Stimulated activated CD8-positive, alpha-beta memory T cell treated with anti-CD3 and anti-CD28 coated beads, Interleukin-2, amount 100 ng/mL, for 48 hours (primary cell): ENCODE measurements around the gene DPP8.
"Not testable (repeated sequence)": the region's sequence is repeated elsewhere in the genome, so short reads cannot be mapped to it uniquely, and the experiment has no call there.

ENCODE experiments used
- DNase-seq, 2 donors: peaks; one replicate each; pipeline ENCODE4 v3.0.0-alpha.2; 2020; ENCODE audit warnings: low read depth in 2 of 2

DPP8 gene

DNA sequence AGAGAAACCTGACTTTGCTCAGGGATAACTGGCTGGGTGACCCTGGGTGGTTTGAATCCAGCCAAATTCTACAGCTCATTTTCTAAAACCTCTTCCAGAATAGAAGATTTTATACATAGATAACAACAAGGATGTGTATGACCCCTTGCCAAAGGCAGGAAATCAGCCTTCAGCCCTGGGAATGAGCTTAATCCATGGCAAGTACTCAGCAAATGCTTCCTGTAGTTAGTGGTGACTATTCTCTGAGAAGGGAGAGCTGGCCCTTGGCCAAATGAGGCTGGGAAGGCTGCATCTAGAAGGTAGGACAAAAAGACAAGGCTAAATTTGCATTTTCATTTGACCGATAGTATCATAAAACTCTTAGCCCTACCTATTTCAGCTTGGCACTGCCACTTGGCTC is 8.1 kb upstream of the DPP8 start:
- no peak for DNase-seq

DNA sequence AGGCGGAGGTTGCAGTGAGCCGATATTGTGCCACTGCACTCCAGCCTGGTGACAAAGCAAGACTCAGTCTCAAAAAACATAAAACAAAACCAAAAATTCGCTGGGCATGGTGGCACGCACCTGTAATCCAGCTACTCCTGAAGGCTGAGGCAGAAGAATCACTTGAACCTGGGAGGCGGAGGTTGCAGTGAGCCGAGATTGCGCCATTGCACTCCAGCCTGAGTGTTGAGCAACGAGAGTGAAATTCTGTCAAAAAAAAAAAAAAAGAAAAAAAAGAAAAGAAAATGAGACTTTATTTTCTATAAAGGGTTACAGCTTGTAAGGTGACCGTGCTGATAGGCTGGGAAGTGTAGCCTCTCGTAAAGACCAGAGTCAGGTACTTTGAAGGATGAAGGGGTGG is 6.7 kb upstream of the DPP8 start:
- no peak for DNase-seq

DNA sequence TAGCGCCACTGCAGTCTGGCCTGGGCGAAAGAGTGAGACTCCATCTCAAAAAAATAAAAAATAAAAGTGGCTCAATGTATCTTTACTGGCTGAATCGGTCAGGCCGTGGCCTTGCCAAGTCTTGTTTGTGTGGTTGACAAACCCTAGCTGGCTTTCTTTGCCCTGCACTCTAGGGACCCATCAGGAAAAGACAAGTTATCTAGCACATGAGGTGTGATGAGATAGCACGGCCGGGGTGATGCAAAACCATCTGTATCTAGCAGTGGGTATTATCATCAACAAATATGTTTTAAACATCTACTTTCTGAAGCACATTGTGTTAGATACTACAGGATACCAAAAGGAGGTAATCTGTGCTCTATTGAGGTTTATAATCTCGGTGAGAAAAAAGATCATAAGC is 3.9 kb upstream of the DPP8 start:
- no peak for DNase-seq

DNA sequence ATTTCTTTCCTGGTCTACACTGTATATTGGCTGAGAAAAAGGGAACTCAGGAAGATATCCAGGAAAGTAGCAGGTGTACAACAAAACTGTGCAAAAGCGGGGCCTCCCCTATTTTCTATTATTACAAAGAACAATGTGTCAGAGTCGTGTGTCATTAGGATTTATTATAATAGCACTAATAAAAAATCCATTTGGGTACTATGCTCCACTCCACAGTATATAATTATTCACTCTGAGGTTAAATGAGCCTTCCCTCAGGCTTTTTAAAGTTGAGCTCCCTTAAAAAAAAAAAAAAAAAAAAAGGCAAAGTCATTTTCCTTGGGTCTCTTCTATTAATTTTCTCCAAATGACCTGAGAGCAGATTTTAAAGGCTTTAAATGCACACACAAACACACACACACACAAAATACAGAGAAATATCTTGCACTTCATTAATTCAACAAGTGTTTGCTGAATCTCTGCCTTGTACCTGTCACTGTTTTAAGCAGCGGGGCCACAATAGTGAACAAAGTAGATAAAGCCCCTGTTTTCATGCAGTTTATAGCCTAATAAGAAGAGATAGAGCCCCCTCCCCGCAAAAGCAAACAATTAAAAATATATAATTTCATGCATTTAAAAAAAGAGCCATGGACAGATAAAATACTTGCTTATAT is 1.3 kb upstream of the DPP8 start:
- no peak for DNase-seq

DNA sequence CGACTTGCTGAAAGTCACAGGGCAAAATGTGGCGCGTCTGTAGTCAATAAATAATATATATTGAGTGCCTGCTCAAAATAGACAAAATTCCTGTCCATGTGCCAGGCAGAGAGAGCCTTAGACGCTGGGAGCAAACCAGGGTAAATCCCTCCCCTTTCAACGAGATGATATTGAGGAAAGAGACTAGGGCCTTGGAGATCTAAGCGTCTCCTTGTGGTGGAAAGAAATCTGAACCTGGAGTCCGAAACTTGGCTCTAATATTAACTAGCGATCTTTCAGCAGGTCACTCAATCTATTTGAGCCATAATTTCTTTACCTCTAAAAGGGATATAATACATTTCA is 348 bp upstream of the DPP8 start:
- no peak for DNase-seq

DNA sequence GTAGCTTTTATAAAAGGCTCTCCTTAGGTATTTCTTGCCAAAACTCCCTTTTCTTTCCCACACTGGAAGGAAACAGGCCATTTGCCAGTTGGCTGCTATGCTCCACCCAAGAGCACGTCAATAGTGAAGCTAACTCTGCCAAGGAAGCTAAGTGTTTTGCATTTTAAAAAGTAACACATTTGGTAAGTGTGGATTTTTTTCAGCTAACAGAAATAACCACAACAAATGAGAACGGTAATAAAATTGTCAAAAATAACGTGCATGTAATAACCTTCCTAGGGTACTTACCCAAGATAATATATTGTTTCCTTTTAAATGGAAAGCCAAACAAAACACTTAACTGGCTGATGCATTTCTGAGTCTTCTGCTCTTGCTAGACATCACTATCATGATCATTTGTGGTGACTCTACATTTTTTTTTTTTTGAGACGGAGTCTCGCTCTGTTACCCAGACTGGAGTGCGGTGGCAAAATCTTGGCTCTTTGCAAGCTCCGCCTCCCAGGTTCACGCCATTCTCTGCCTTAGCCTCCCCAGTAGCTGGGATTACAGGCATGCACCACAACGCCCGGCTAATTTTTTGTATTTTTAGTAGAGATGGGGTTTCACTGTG is 4.6 kb downstream of the DPP8 start:
- no peak for DNase-seq

DNA sequence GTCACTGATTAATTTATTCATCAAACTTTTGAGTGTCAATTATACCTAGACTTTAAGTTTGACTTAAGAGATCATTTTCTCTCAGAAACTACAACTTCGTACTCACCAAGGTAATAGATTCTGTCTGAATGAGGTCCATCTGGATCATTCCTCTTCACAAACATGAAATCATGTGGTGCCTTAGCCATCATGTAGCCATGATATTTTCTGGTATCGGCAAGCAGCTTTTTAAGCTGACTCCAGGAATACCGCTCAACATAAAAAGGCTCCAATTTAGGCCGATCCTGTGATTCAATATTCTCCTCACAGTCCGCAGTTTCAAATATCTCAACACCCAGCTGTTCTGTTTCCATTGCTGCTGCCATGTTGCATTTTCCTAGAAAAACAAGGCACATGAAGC is 5.3 kb downstream of the DPP8 start:
- DNase-seq, result no peak

DNA sequence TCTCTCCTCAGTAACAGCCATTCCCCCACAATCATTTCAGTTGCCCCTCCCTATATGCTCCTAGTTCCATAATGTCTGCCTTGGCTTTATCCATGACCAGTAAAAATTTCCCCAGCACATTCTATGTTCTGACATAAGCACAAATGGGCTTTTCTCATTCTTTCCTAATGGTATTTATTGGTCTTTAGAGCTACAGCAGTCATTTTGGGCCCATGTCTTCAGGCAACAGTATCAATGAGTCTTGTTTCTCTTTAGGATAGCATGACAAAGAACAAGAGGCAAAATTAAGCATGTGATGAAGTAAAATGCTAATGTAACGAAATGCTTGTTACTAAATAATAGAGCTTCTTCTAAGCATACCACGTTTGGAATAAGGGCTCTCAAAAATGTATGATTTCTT is 8.2 kb downstream of the DPP8 start:
- no peak for DNase-seq

DNA sequence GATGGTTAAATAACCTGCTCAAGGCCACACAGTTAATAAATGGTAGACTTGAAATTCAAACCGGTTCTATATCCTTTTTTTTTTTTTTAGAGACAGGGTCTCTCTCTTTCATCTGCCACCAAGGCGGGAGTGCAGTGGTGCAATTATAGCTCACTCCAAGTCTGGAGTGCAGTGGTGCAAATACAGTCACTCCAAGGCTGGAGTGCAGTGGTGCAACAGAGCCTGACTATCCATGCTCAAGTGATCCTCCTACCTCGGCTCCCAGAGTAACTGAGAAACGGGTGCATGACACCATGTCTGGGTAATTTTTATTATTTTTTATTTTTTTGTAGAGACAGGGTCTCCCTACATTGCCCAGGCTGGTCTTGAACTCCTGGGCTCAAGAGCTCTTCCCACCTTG is 23.4 kb downstream of the DPP8 start:
- no peak for DNase-seq

DNA sequence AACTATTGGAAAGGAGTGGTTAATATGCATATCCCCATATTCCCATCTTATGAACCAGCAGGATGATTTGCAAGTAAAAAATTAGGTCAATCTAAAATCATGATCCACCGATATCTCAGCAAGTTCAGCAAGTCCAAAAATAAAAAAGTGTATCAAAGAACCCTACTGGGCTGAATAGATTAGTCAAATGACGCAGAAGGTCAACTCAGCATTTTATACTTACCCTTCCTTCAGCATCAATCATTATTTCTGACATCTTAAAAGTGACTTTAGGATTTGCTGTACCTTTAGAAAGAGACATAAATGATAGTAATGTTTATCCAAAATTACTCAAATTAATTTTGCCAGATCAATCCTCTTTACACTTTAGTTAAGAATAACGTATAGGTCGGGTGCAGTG is 32.6 kb downstream of the DPP8 start:
- no peak for DNase-seq

DNA sequence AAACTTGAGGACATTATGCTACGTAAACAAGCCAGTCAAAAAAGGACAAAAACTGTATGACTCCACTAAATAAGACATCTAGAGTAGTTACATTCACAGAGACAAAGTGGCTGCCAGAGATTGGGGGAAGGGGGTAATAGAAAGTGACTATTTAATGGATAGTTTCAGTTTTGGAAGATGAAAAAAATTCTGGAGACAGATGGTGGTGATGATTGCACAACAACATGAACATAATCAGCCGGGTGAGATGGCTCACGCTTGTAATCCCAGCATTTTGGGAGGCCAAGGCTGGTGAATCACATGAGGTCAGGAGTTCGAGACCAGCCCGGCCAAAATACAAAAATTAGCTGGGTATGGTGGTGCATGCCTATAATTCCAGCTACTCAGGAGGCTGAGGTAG is 40.6 kb downstream of the DPP8 start:
- DNase-seq, result no peak

DNA sequence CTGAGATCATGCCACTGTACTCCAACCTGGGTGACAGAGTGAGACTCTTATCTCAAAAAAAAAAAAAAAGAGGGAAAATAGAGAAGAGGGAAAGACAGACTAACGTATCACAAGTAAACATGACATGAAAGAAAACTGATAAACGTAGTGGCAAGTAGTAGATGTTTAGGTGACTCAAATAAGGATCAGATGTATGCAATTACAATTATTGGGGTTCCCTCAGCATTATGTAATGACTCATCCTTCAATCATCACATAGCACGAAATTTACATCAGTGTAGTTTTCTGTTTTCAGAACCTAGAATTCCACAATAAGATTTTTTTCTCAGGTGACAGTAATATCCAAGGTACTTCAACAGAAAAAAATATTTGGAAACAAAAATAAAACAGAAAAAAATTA is 46.6 kb downstream of the DPP8 start:
- DNase-seq, result no peak

DNA sequence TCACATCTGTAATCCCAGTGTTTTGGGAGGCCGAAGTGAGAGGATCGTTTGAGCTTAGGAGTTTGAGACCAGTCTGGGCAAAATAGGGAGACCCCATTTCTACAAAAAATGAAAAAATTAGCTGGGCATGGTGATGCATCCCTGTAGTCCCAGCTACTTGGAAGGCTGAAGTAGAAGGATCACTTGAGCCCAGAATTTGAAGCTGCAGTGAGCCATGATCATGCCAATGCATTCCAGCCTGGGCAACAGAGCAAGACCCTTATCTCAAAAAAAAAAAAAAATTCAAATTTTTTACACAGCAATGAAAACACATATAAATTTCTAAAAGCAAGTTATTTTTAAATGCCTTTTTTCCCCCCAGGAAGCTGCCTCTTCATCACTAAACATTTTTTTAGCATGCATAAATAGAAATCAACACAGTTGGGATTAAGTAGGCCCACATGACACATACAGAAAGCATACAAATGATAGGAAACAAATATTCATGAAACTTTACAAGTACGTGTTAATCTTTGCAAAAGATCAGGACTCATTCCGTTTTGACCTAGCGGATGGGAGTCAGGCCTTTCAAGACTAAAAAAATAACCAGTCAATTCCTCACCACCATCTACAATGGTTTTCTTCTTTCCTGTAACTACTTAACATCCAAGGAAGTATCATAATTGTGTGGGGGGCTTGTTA is 49.1 kb downstream of the DPP8 start:
- no peak for DNase-seq

DNA sequence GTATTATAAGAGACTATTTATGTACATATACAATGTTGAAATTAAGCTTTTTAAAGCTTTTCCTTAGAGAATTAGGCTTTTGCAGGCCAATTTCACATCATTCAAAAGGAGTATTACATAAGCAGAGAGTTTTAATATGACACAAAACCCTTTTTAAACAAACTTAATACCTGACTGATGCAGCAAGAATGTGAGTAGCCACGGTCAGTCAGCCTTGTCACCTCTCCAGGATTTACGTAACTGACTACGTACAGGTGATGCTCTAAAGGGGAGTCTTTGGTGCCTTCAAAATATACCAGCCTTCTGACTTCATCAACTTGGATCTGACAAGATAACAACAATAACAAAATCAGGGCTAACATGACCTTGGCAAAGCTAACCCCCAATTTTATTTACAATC is 50.6 kb downstream of the DPP8 start:
- DNase-seq, result no peak

DNA sequence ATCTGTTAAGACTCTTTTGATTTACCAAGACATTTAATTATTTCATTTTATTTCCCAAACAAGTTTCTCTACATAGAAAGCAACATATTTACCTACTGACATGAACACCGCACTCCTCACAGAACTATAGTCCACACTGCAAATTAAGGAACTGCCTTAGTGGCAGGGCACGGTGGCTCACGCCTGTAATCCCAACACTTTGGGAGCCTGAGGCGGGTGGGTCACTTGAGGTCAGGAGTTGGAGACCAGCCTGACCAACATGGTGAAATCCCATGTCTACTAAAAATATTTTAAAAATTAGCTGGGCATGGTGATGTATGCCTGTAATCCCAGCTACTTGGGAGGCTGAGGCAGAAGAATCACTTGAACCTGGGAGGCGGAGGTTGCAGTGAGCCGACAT is 54.4 kb downstream of the DPP8 start:
- DNase-seq, result not testable (repeated sequence)

DNA sequence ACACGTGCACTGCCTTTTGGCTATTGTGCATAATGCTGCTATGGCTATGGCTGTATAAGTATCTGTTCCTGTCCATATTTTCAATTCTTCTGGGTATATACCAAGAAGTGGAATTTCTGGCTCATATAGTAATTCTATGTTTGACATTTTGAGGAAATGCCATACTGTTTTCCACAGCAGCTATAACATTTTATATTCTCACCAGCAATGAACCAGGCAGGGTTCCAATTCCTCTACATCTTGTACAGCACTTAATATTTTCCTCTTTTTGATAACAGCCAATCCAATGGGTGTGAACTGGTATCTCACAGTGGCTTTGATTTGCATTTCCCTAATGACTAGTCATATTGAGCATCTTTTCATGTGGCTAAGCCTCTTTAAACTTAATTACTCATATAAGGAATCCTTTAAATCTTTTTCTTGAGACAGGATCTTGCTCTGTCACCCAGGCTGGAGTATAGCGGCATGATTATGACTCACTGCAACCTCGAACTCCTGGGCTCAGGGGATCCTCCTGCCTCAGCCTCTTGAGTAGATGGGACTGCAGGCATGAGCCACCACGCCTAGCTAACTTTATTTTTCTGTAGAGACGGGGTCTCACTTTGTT is 56.6 kb downstream of the DPP8 start:
- peak; percentile 3 to 7 for DNase-seq

DNA sequence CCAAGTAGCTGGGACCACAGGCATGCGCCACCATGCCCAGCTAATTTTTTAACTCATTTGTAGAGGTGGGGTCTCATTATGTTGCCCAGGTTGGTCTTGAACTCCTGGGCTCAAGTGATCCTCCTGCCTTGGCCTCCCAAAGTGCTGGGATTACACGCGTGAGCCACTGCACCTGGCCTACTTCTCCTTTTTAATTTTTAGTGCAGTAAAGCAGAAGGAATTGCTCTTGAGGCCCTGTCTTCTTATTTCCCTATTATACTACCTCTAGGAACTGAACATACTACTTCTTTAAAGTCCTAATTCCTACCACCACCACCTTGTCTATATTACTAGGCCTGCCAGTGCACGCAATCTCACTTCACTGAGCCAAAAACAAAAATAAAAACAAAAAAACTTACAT is 62.2 kb downstream of the DPP8 start:
- DNase-seq, result not testable (repeated sequence)

DNA sequence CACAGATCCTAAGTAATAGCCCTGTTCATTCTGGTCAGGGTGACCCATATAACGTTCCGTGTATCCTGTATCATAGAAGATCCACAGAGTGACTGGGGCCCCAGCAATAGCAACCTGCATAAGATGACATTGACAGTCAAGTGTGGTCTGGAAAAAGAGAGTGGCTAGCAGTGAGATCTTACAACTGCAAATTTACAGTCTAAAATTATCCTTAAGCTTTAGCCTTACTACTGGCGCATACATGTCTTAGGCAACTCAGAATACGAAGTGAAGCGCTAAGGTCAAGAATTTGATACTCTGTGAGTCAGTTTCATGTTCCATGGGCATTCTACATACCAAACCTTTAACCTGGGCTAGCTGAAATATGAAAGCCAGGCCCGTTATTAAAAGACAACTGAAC is 65.5 kb downstream of the DPP8 start:
- DNase-seq, result no peak

DNA sequence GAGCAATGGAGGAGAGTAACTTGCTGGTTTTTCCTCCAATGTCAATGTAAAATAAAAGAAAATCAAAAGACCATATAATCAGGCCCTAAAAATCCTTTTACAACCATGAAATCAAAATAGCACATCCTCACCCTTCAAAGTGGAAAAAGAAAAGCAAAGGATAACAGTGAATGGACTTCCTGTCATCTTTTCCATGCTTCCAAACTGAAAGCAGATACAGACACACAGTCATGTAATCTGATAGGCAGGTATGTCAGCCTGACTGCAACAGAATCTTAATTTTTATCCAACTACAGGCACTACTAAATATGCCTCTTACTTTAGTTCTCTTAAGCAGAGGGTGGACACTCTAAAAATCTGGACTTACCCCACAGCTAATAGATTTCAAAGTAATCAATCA is 66.9 kb downstream of the DPP8 start:
- no peak for DNase-seq

DNA sequence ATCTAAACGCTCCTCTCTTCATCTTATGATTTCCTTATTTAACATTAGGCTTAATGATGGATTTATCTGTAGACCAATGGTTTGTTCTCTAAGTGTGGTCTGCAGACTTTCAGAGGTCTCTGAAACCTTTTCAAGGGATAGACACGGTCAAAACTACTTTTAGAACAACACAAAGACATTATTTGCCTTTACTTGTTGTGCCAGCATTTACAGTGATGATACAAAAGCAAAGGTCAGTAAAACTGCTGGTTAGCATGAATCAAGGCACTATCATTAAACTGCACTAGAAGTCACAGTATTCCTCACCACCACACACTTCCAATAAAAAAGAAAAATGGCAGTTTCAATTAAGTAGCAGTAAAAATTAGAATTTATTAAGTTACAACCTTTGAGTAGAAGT is 70.3 kb downstream of the DPP8 start:
- no peak for DNase-seq

DNA sequence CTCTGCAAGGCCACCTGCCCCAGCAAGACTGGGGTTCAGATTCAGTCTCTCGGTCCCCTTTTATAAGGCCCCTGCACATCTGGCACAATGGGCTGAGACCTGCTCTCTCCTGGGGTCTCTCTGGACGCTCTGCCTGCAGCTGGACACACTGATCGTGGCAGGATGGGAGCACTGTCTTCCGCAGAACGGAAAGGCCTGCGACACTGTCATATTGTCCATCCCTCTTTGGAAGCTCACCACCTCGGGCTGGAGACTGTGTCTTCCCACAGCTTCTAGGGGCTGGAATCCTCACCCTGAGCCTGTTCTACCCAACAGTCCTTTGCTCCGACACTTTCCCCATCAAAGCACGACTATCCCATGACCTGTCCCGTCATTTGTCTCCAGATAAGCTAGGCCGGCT is 83.3 kb downstream of the DPP8 start:
- no peak for DNase-seq

DNA sequence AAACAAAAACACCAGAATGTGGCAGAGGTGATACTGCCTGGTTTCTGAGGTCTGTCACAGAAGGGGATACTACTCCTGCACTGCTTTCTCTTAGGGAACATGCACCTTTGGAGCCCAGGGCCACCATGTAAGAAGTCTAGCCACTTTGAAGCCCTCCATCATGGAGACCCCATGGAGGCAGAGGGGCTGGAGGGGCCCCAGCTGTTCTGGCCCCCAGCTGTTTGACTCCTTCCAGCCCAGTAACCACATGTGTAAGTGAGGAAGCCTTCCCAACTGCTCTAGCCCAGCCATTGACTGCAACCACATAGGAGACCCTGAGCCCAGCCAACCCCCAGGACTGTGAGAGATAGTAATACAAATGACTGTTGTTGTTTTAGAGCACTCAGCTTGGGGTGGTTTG is 85.8 kb downstream of the DPP8 start:
- DNase-seq, result no peak

DNA sequence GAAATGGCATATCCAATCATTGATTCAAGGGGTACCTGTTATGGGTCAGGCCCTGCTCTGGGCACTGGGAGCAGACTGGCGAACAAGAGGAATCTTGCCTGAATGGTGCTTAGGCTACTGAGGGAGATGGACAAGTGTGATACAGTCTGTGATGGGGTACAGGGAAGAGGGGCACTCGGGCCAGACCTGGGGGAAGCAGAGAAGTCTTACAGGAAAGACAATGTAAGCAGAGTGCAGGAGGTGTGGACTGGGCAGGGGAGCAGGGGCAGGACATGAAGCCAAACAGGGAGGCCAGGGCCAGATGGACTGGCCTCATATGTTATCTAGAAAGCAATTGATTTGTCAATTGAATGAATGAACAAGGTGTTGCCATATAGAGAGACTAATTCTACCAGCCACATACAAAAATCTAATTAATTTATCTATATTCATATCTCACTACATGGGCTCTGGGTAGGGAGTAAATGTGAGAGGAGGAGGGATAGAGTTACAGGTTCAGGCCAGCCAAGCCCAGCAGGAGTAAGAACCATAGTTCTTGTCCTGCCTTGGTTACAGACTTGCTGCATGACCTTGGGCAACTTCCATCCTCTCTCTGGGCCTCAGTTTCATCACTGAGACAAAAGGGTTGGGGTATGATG is 91.2 kb downstream of the DPP8 start:
- DNase-seq, result no peak
